GM12864 (cell line): Measurements from ENCODE around the gene CDC26.
"Not testable (repeated sequence)": the region's sequence is repeated elsewhere in the genome, so short reads cannot be mapped to it uniquely, and the experiment has no call there.

Experiments
- DNase-seq: peaks from one replicate; pipeline ENCODE4 v3.0.0-alpha.2; 2011; ENCODE audit warnings: low read depth
- H3K4me3 ChIP-seq: 2 replicates; pipeline ENCODE4 v1.5.1; 2011; ENCODE audit warnings: mild to moderate bottlenecking, low read depth, low read length, control low read depth
- TF ChIP-seq, protein P1 (sequence below): IDR thresholded peaks from 2 replicates; pipeline ENCODE4 v1.5.1; 2011; ENCODE audit warnings: low read depth, mild to moderate bottlenecking, moderate library complexity, low read length, control low read depth, inconsistent platforms; ENCODE audit errors: missing control alignments

Gene CDC26

DNA sequence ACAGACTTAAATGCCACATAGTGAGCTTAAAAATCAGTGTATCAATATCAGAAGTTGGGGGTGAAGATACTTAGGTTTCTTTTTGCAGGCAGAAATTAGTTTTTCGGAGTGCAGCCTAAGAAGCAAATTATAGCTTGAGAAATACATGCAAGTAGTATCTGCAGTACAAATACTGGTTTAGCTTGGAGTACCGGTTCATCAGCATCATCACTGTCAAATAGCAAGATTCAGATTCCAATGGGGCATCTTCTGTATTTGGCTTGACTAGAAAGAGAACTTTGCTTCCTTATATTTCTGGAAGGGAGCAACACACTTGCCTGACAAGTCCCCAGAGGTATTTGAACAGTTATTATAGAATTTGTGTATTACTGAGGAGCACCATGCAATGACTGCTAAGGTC, 34.2 kb downstream of the CDC26 start:
- DNase-seq = no peak
- no peak overlapping the region for H3K4me3 ChIP-seq
- TF ChIP-seq, protein P1, sequence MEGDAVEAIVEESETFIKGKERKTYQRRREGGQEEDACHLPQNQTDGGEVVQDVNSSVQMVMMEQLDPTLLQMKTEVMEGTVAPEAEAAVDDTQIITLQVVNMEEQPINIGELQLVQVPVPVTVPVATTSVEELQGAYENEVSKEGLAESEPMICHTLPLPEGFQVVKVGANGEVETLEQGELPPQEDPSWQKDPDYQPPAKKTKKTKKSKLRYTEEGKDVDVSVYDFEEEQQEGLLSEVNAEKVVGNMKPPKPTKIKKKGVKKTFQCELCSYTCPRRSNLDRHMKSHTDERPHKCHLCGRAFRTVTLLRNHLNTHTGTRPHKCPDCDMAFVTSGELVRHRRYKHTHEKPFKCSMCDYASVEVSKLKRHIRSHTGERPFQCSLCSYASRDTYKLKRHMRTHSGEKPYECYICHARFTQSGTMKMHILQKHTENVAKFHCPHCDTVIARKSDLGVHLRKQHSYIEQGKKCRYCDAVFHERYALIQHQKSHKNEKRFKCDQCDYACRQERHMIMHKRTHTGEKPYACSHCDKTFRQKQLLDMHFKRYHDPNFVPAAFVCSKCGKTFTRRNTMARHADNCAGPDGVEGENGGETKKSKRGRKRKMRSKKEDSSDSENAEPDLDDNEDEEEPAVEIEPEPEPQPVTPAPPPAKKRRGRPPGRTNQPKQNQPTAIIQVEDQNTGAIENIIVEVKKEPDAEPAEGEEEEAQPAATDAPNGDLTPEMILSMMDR = no peak

DNA sequence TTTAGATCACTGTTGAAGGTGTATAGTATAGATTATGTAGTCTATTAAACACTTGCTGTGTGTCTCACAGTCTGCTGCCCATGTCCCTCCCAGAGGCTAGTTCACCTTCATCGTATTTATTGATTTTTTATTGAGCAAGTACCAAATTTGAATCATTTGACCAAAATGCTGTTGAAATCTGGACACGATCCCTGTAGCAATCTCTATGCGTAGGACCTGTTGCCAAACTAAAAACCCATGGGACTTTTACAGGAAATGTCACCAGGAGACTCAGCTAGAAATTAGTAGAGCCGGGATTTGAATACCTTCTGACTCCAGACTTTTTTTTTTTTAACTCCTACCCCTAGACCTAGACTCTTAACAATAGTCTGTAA, 36.5 kb downstream of the CDC26 start:
- no peak overlapping the region for H3K4me3 ChIP-seq
- TF ChIP-seq, protein P1 = no peak

DNA sequence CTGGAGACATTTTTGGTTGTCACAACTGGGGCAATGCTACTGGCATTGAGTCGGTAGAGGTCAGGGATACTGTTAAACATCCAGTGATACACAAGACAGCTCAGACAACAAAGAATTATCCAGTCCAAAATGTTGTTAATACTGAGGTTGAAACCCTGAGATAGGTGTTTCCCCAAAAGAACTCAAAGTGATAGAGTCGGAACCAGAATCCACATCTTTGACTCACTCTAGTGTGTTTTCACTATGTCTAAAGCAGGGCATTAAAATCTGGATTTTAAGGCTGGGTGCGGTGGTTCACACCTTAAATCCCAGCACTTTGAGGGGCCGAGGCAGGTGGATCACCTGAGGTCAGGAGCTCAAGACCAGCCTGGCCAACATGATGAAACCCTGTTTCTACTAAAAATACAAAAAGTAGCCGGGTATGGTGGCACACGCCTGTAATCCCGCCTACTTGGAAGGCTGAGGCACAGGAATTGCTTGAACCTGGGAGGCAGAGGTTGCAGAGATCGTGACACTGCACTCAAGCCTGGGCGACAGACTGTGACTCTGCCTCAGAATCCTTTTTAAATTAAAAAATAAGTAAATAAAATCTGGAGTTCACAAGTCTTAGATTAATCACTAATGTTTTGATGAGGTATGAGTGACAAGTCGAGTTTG, 37.0 kb downstream of the CDC26 start:
- TF ChIP-seq, protein P1 = no peak
- H3K4me3 ChIP-seq = no peak overlapping the region

More for the DNA sequence above, 36.5 kb downstream of the CDC26 start:
- DNase-seq = no peak

DNA sequence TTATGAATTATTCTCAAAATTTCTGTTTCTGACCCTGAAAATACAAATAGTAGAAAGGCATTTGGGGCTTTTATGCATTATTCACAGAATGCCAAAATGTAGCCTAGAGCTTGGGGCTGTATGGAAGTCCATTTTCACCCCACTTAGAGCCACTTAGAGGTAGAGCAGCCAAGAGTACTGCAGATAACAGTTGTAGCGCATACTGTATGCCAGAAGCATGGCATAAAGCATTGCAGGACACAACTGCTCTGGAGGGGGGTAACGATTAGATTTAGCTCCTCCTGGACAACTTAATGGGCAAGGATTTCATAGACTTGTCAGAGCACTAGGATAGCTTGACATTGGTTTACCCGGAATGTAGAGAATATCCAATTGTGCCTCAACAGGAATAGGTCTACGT, 38.3 kb downstream of the CDC26 start:
- TF ChIP-seq, protein P1 = no peak
- H3K4me3 ChIP-seq = no peak overlapping the region
- no peak for DNase-seq

More for the DNA sequence above, 37.0 kb downstream of the CDC26 start:
- DNase-seq = no peak

DNA sequence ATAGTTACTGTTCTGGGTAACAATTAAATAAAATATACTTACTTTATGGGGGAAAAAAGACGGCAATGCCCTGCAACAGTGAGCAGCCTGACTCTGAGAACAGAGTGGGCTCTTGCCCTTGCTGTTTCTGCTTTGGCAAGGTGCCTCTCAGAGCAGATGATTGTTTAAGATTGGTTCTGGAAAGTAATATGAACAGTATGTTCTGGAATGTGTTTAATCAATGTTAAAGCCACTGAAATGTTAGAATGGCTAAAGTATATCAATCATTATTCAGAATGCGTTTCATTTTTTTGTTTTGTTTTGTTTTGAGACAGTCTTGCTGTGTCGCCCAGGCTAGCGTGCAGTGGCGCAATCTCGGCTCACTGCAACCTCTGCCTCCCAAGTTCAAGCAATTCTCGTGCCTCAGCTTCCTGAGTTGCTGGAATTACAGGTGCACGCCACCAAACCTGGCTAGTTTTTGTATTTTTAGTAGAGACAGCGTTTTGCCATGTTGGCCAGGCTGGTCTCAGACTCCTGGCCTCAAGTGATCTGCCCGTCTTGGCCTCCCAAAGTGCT, 39.6 kb downstream of the CDC26 start:
- not testable (repeated sequence) for H3K4me3 ChIP-seq, DNase-seq

DNA sequence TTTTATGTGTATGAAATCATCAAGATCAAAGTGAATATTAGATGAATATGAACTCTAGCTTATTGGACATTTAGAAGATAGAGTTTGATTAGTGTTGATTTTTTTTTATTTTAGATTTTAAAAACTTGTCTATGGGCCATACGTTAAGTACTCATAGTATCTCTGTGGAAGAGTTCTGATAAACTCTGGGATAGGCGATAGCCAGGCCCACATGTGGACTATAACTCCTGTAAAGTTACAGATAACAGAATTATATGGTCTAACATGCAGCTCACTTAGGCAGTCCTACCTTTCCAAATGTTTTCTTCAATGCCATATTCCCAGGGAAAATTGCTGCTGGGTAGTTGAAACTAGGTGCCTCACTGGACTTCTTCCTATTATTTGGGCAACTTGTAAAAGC, 43.7 kb downstream of the CDC26 start:
- H3K4me3 ChIP-seq = no peak overlapping the region
- no peak for DNase-seq
- TF ChIP-seq, protein P1 = no peak

DNA sequence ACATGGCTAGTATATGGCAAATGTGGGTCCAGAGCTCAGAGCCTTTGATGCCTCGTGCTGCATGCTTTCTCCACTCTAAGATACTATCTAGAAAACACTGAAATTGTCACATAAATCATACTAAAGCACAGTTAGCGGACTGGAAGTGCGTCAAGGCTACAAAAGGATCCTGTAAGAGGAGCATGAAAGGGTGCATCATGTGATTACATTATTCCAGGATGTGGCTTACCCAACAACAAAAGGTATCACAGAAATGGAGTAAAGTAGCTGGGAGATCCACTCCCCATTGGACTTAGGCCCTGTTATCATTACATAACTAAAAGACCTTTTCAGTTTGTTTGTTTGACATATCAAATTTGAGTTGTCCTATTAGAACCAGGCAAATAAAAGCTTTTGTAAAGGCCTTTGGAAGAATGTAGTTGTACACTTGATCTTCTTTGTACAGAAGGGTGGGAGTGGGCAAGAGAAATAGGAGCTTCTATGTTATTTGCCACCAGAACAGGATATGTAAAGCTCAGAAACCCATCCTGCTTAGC, 47.2 kb downstream of the CDC26 start:
- TF ChIP-seq, protein P1 = no peak
- DNase-seq = no peak
- no peak overlapping the region for H3K4me3 ChIP-seq
